ENCODE results near the gene ASCL3.
"Not testable (repeated sequence)": the region's sequence is repeated elsewhere in the genome, so short reads cannot be mapped to it uniquely, and the experiment has no call there.

The ASCL3 gene

GRCh38 chr11:8947230-8947943 is 4.6 kb upstream of the ASCL3 start:
- no peak for DNase-seq (ENCODE audit: low spot score)

DNA sequence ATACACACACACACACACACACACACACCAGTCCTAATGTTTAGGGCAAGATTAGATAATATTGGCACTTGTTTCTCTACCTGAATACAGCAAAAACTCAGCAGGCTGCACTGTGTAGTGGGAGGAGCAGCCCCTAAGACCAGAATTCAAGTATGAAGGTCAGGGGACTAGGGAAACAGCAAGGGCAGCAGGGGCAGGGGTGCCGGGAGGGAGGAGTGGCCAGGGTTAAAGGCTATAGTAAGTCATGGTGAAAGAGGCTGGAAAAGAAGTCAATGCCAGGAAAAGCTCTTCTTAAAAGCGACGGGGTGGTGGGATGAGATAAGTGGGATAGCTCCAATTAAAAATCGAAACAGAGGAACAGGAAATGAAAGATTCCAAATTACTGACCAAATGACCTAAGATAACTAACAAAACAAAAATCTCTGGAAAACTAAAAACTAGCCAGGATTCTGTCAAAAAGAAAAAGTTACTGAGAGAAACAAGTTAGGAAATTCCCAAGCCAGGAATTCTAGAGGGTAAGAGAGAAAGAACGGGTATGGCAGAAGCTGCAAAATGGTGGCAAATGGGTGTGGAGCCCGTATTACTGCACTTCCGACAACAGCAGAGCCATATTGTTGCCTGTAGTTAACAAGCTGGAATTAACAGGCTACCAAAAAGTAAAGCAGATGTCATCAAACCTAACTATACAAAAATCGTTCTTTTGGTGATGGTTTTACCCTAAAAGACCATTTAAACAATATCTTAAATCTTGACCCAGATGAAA is 1.3 kb downstream of the ASCL3 start:
- no peak for DNase-seq (ENCODE audit: low spot score)

DNA sequence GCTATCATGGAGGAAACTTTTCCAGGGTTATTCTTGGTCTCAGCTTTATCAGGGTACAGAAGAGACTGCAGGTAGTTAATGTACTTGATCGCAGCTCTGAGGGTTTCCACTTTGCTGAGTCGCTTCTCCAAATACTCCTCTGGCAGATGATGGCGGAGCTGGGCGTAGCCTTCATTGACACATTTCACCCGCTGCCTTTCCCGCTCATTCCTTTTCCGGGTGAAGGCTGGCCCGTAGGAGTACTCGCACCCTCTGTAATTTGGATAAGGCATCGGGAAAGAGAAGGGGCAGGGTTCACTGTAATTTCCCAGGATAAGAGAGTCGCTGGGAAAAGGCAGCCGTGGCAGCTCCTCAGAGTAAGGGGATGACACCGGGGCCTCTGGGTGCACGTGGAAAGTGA is 5.2 kb downstream of the ASCL3 start:
- no peak for DNase-seq (ENCODE audit: low spot score)

DNA sequence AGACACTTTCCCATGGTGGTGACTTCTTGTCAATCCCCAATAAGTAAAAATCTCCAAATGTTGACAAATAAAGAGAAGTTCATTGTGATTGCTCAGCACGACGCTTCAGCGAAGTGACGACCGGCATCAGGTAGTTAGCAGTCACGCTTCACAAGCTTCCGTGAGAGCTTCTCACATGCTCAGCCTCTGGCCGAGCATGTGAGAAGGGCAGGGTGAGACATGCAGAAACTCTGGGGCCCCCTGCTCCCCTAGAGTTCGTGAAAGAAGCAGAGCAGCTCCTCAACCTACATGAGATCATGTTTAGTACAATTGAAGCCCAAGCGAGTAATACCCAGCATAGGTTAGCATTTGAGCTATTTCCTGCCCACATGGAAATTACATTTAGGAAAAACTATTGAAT is 5.7 kb downstream of the ASCL3 start:
- DNase-seq (ENCODE audit: low spot score) = no peak

DNA sequence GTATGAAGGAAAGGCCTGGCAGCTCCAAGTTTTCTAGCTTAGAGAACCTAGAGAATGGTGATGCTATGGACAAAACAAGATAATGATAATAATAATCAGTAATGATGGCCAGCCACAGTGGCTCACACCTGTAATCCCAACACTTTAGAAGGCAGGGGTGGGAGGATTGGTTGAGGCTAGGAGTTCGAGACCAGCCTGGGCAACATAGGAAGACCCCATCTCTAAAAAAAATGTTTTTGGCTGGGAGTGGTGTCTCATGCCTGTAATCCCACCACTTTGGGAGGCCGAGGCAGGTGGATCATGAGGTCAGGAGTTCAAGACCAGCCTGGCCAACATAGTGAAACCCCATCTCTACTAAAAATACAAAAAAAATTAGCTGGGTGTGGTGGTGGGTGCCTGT is 7.0 kb downstream of the ASCL3 start:
- not testable (repeated sequence) for DNase-seq (ENCODE audit: low spot score)

GRCh38 chr11:8934742-8935488 is 7.9 kb downstream of the ASCL3 start:
- peak; percentile 77 for DNase-seq (ENCODE audit: low spot score)

DNA sequence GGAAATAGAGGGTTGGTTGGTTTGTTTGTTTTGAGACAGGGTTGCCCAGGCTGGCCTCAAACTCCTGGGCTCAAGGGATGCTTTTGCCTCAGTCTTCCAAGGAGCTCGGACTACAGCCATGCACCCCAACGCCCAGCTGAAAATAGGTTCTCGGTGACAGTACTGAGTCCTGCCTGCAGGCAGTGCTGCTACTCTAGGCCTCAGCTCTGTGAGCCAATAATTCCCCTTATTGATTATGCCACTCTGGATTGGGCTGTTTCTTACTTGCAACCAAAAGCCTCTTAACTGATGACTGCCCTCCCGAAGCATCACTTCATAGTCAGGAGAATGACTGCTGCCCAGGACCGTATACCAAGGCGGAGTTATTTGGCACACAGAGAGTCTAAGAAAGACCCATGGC is 8.9 kb downstream of the ASCL3 start:
- DNase-seq (ENCODE audit: low spot score) = no peak

GRCh38 chr11:8932564-8933180 is 10.1 kb downstream of the ASCL3 start, which contains the start of gene C11orf16:
C11orf16 (minus strand) TSS chr11:8932947; CDS start chr11:8932308, 639 bp downstream.
- no peak for DNase-seq (ENCODE audit: low spot score)

DNA sequence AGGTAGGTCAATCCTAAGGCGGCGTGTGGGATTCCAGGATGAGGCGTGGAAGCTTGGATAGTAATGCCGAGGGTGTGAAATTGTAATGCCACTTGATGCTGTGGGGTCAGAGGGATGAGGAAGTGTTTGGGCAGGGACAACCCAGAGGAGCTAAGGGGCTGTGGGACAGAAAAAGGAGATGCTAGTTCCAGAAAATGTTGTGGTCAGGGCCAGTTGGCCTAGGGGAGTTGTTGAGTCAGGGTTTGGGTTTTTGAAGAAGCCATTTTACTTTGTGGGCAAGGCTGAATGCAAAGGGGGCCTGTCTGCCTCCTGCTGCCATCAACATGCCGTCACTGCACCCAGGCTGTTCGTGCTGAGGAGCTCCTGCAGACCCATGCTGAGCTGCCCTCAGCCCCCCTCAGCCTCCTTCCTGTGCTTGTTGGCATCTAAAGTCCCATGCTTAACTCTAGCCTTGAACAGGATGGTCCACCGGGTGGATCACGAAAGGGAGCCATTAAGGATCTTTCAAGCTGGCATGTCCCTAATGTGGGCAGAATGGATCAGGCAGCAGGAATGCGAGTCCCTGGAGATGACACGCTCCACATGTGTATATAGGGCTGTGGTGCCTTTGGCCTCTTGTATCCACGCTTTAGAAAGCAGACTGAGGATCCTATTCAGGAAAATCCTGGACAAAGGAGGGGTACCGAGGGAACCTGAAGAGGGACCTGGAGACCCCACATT is 12.2 kb downstream of the ASCL3 start:
- DNase-seq (ENCODE audit: low spot score) = no peak

- peak; percentile 27 for DNase-seq (ENCODE audit: low spot score)
Measured at GRCh38 chr11:8928981-8929615, 13.7 kb downstream of the ASCL3 start.

DNA sequence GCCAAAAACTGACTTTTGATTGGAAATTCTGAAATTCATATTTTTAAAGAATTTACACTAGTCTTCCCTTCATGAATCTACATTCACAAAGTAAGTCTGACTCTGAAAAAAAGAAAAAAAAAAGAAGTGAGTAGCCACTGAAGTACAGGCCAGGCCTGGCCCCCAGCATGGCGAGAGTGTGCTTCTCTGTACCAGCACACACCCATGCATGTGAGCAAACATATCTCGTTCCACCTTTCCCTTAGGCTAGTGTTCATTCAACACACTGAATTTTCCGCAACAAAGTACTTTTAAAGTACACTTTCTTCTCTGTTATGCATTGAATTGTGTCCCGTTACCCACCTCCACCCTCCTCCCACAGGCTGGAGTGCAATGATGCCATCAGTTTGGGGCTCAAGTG is 14.6 kb downstream of the ASCL3 start:
- no peak for DNase-seq (ENCODE audit: low spot score)

- no peak for DNase-seq (ENCODE audit: low spot score)
Measured at GRCh38 chr11:8927233-8927632, 15.6 kb downstream of the ASCL3 start.

DNA sequence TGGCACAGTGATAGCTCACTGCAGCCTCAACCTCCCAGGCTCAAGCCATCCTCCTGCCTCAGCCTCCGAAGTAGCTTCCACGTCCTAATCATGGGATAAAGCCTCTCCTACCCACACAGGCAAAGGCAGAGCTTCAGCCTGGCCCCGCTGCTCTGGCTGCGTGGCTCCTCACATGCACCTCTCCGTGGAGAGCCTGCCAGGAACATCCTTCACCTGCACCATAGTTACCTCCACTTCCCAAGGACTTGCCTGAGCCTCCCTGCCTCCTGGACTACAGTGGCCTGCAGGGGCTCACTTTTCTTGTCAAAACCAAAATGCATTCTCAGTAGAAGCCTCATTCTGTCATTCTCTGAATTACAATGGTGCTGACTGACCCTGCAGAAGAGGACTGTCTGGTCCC is 16.6 kb downstream of the ASCL3 start:
- no peak for DNase-seq (ENCODE audit: low spot score)

GRCh38 chr11:8925711-8926110 is 17.1 kb downstream of the ASCL3 start:
- DNase-seq (ENCODE audit: low spot score) = no peak

DNA sequence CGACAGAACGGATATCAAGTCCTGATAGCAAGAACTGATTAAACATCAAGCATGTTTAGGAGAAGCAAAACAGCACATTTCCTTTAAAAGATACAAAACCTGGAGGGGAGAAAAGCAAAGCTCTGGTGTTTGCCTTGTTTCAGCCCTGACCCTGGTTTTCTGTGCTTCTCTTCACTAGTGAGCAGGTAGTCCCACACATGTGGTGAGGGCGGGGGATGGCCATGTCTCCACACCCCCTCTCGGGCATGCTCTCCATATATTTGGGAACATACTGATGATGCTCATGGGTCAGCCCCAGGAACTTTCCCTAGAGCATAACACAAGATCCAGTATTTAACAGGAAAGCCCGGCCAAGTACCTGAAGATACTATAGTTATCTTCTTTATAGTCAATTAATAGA is 20.1 kb downstream of the ASCL3 start:
- no peak for DNase-seq (ENCODE audit: low spot score)

- DNase-seq (ENCODE audit: low spot score) = peak; percentile 91
Measured at GRCh38 chr11:8917157-8917825, 25.5 kb downstream of the ASCL3 start.

DNA sequence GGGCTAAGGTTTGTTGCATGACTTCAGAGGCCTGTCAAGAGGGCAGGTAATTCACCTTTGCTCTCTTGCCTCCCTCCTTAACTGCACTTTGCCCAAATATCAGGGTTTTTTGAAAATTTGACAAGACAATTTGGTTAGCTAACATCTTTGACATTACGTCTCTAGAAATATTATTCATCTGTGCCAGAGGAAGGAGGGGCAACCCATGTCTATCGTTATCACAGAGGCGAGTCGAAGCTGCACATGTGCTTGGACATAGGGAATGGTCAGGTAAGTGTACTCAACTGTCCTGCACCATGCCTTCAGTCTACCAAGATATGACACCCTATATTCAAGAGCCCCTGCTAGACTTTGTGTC is 28.2 kb downstream of the ASCL3 start:
- DNase-seq (ENCODE audit: low spot score) = no peak

DNA sequence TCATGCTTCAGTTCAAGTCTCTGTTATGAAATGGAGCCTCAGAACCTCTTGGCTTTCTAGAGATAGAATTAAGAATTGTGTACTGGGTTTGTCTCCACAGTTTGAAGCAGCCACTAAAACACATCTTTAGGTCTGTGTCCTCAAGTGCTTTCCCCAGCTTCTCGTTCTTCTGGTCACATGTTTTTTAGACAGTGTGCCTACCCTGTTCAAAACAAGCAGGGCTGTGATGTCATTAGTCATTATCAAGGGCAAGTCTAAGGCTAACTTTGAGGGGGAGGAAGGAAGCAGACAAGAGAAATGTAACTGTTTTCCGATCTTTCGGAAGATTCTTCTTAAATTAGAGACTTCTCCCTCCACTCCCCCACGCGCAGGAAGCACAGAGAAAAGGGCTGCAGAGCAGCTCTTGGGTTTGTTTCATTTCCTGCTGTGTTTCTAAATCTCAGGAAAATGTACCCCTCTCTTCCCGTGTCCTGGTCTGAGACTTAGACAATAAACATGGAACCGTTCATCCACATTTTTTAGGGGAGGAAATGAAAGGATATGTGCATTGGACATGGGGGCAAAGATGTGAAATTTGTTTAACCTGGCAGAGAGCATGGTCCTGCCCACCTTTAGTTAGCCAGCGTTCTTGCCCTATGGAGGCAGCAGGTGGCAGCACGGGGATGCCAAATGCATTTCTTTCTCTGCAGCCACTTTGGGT is 28.7 kb downstream of the ASCL3 start:
- peak; percentile 39 for DNase-seq (ENCODE audit: low spot score)

GRCh38 chr11:8911029-8911823 is 31.6 kb downstream of the ASCL3 start, which contains the start of gene AKIP1:
AKIP1 (plus strand) TSS chr11:8911189; CDS start chr11:8911450, 261 bp downstream.
- DNase-seq (ENCODE audit: low spot score) = peak; percentile 98
